Measurements from ENCODE around the gene SYCN. TPM values are rescaled to one million over a fixed set of nuclear protein-coding genes. Genes with fewer than 3 reads are reported as not detected.

Gene SYCN
- total RNA-seq, 1 donor from 2014 or later = not detected

DNA sequence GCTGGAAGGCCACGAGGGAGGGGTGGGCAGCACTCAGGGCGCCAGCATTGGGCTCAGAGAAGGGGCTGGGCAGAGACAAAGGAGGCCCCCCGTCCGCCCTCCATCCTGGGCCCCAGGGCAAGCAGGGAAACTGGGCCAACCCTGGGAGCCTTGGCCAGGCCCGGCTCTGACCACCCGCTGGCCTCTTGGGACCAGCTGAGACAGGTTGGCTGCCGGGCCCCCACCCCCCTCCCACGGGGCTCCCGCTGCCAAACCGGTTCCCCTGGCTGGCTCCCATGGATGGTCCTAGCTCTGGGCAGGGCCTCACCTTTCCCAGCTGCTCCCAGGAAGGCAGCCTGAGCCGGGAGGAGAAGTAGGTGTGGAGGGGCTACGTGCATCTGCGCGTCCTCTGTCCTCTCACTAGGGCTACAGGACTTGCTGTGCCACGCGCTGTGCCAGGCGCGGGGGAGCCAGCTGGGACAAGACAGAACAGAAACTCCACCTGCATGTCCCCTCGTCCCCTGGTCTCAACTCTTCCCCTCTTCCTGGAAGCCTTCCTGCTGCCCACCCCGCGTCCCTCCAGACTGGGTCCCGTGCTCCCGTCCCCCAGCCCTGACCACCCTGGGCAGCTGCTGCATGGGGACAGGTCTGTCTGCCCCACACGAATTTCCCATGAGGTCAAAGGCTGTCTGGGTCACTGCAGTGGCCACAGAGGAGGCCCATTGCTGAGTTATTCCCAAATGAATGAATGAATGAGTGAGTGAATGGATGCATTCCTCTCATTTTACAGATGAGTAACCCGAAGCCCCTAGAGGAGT, 36.4 kb downstream of the SYCN start:
- TF ChIP-seq, protein P1, sequence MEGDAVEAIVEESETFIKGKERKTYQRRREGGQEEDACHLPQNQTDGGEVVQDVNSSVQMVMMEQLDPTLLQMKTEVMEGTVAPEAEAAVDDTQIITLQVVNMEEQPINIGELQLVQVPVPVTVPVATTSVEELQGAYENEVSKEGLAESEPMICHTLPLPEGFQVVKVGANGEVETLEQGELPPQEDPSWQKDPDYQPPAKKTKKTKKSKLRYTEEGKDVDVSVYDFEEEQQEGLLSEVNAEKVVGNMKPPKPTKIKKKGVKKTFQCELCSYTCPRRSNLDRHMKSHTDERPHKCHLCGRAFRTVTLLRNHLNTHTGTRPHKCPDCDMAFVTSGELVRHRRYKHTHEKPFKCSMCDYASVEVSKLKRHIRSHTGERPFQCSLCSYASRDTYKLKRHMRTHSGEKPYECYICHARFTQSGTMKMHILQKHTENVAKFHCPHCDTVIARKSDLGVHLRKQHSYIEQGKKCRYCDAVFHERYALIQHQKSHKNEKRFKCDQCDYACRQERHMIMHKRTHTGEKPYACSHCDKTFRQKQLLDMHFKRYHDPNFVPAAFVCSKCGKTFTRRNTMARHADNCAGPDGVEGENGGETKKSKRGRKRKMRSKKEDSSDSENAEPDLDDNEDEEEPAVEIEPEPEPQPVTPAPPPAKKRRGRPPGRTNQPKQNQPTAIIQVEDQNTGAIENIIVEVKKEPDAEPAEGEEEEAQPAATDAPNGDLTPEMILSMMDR (IDR thresholded peaks at IDR 0.05; ENCODE audit: unreplicated experiment) = no peak
- H3K36me3 Mint-ChIP-seq (ENCODE audit: low read depth, unreplicated experiment) = peaks cover 5% of the 10 kb centered on the region
- H3K4me1 Mint-ChIP-seq (ENCODE audit: unreplicated experiment) = peaks cover 3% of the 10 kb centered on the region
- no peak overlapping the region for H3K27ac Mint-ChIP-seq (ENCODE audit: unreplicated experiment)
- no peak overlapping the region for H3K4me3 Mint-ChIP-seq (ENCODE audit: unreplicated experiment)
- H3K27me3 Mint-ChIP-seq (ENCODE audit: unreplicated experiment) = peaks cover 7% of the 10 kb centered on the region
- no peaks in the 10 kb centered on the region for H3K9me3 Mint-ChIP-seq (ENCODE audit: unreplicated experiment)
- no peak for DNase-seq (ENCODE audit: low spot score)

GRCh38 chr19:39166571-39167391, 37.3 kb downstream of the SYCN start:
- Mint-ChIP-seq H3K4me3 (ENCODE audit: unreplicated experiment) (no peak overlapping the region), H3K27ac (ENCODE audit: unreplicated experiment) (no peak overlapping the region), H3K27me3 (ENCODE audit: unreplicated experiment) (peaks cover 3% of the 10 kb centered on the region), H3K36me3 (ENCODE audit: low read depth, unreplicated experiment) (peaks cover 5% of the 10 kb centered on the region), H3K9me3 (ENCODE audit: unreplicated experiment) (no peaks in the 10 kb centered on the region), H3K4me1 (ENCODE audit: unreplicated experiment) (peaks cover 3% of the 10 kb centered on the region)
- no peak for DNase-seq (ENCODE audit: low spot score)
- TF ChIP-seq, protein P1 (IDR thresholded peaks at IDR 0.05; ENCODE audit: unreplicated experiment) = no peak

GRCh38 chr19:39165857-39166256, 38.2 kb downstream of the SYCN start:
- Mint-ChIP-seq H3K4me1 (ENCODE audit: unreplicated experiment) (peaks cover 5% of the 10 kb centered on the region), H3K27ac (ENCODE audit: unreplicated experiment) (no peak overlapping the region), H3K27me3 (ENCODE audit: unreplicated experiment) (peaks cover 2% of the 10 kb centered on the region), H3K36me3 (ENCODE audit: low read depth, unreplicated experiment) (peaks cover 5% of the 10 kb centered on the region), H3K9me3 (ENCODE audit: unreplicated experiment) (no peaks in the 10 kb centered on the region), H3K4me3 (ENCODE audit: unreplicated experiment) (no peak overlapping the region)
- no peak for DNase-seq (ENCODE audit: low spot score)
- TF ChIP-seq, protein P1 (IDR thresholded peaks at IDR 0.05; ENCODE audit: unreplicated experiment) = no peak

DNA sequence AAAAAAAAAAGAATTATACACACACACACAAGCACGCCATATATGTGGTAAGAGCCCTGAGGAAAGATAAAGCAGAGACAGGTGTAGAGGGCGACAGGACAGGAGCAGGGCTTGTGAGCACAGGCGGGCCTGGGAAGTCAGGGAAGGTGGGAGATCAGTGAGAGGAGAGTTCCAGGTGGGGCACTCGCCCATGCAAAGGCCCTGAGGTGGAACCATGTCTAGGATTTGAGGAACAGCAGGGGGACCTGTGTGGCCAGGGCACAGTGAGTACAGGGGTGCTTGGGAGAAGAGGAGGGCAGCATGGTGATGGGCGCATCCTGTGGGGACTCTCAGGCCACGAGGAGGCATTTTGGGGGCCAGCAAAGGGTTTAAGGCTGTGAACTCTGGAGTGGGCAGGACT, 39.8 kb downstream of the SYCN start:
- Mint-ChIP-seq H3K27me3 (ENCODE audit: unreplicated experiment) (peaks cover 5% of the 10 kb centered on the region), H3K27ac (ENCODE audit: unreplicated experiment) (no peak overlapping the region), H3K4me1 (ENCODE audit: unreplicated experiment) (peaks cover 15% of the 10 kb centered on the region), H3K4me3 (ENCODE audit: unreplicated experiment) (no peak overlapping the region), H3K36me3 (ENCODE audit: low read depth, unreplicated experiment) (peaks cover 8% of the 10 kb centered on the region), H3K9me3 (ENCODE audit: unreplicated experiment) (no peaks in the 10 kb centered on the region)
- TF ChIP-seq, protein P1 (IDR thresholded peaks at IDR 0.05; ENCODE audit: unreplicated experiment) = no peak
- DNase-seq (ENCODE audit: low spot score) = no peak

DNA sequence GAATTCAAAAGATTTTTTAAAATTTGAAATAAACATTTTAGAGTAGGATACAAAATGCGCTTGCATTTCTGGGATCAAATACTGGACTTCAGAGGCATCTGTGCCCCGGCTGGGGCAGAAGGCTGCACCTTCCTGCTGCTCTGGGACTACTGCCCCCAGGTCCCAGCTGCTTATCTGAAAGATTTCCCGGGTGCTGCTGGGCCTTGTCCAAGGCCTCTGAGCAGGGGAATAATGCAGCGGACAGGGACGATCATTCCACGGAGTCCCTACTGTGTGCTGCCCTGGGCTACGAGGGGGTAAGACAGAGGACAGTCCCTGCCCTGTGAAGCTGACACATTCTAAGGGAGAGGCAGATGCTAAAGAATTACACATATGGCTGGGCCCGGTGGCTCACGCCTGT, 40.4 kb downstream of the SYCN start:
- Mint-ChIP-seq H3K4me1 (ENCODE audit: unreplicated experiment) (peaks cover 15% of the 10 kb centered on the region), H3K27ac (ENCODE audit: unreplicated experiment) (no peak overlapping the region)
- TF ChIP-seq, protein P1 (IDR thresholded peaks at IDR 0.05; ENCODE audit: unreplicated experiment) = no peak

More for the DNA sequence above, 40.4 kb downstream of the SYCN start:
- no peak overlapping the region for H3K4me3 Mint-ChIP-seq (ENCODE audit: unreplicated experiment)
- peaks cover 5% of the 10 kb centered on the region for H3K27me3 Mint-ChIP-seq (ENCODE audit: unreplicated experiment)
- H3K9me3 Mint-ChIP-seq (ENCODE audit: unreplicated experiment) = no peaks in the 10 kb centered on the region
- H3K36me3 Mint-ChIP-seq (ENCODE audit: low read depth, unreplicated experiment) = peaks cover 7% of the 10 kb centered on the region
- DNase-seq (ENCODE audit: low spot score) = no peak

All from endothelial cell (in vitro differentiated cells).